ENCODE measurements around the gene EEF1G. TPM values are rescaled to one million over a fixed set of nuclear protein-coding genes. Genes with fewer than 3 reads are reported as not detected.

Gene EEF1G
- total RNA-seq, 1 donor from 2014 or later = 1,017 TPM

GRCh38 chr11:62535802-62536201 is 37.9 kb downstream of the EEF1G start:
- DNase-seq (ENCODE audit: low spot score) = no peak
- no peak for TF ChIP-seq CTCF (IDR thresholded peaks at IDR 0.05)
- Mint-ChIP-seq H3K27ac (ENCODE audit: unreplicated experiment) (no peak overlapping the region), H3K9me3 (ENCODE audit: low read depth) (no peaks in the 10 kb centered on the region), H3K4me1 (ENCODE audit: low read depth) (peaks cover 48% of the 10 kb centered on the region), H3K36me3 (ENCODE audit: low read depth) (peaks cover 38% of the 10 kb centered on the region), H3K4me3 (ENCODE audit: unreplicated experiment) (no peak overlapping the region), H3K27me3 (ENCODE audit: low read depth) (no peaks in the 10 kb centered on the region)

- Mint-ChIP-seq H3K27ac (ENCODE audit: unreplicated experiment) (no peak overlapping the region), H3K27me3 (ENCODE audit: low read depth) (no peaks in the 10 kb centered on the region), H3K4me3 (ENCODE audit: unreplicated experiment) (no peak overlapping the region), H3K36me3 (ENCODE audit: low read depth) (peaks cover 45% of the 10 kb centered on the region), H3K4me1 (ENCODE audit: low read depth) (peaks cover 40% of the 10 kb centered on the region), H3K9me3 (ENCODE audit: low read depth) (no peaks in the 10 kb centered on the region)
- no peak for DNase-seq (ENCODE audit: low spot score)
- TF ChIP-seq CTCF (IDR thresholded peaks at IDR 0.05) = no peak
Measured at GRCh38 chr11:62534779-62535545, 38.7 kb downstream of the EEF1G start.

GRCh38 chr11:62532096-62532495 is 41.6 kb downstream of the EEF1G start:
- Mint-ChIP-seq H3K36me3 (ENCODE audit: low read depth) (peaks cover 68% of the 10 kb centered on the region), H3K27ac (ENCODE audit: unreplicated experiment) (no peak overlapping the region), H3K4me3 (ENCODE audit: unreplicated experiment) (no peak overlapping the region), H3K9me3 (ENCODE audit: low read depth) (no peaks in the 10 kb centered on the region), H3K27me3 (ENCODE audit: low read depth) (no peaks in the 10 kb centered on the region), H3K4me1 (ENCODE audit: low read depth) (peaks cover 11% of the 10 kb centered on the region)
- no peak for DNase-seq (ENCODE audit: low spot score)
- TF ChIP-seq CTCF (IDR thresholded peaks at IDR 0.05) = no peak

GRCh38 chr11:62516736-62517371 is 56.8 kb downstream of the EEF1G start:
- no peak for TF ChIP-seq CTCF (IDR thresholded peaks at IDR 0.05)
- peaks cover 39% of the 10 kb centered on the region for H3K36me3 Mint-ChIP-seq (ENCODE audit: low read depth)
- peak overlapping the region; percentile 74 for H3K27ac Mint-ChIP-seq (ENCODE audit: unreplicated experiment)
- H3K27me3 Mint-ChIP-seq (ENCODE audit: low read depth) = no peaks in the 10 kb centered on the region
- no peak overlapping the region for H3K4me3 Mint-ChIP-seq (ENCODE audit: unreplicated experiment)
- DNase-seq (ENCODE audit: low spot score) = no peak
- no peaks in the 10 kb centered on the region for H3K9me3 Mint-ChIP-seq (ENCODE audit: low read depth)
- no peaks in the 10 kb centered on the region for H3K4me1 Mint-ChIP-seq (ENCODE audit: low read depth)

GRCh38 chr11:62514151-62514550 is 59.5 kb downstream of the EEF1G start:
- peaks cover 21% of the 10 kb centered on the region for H3K36me3 Mint-ChIP-seq (ENCODE audit: low read depth)
- no peaks in the 10 kb centered on the region for H3K9me3 Mint-ChIP-seq (ENCODE audit: low read depth)
- no peaks in the 10 kb centered on the region for H3K27me3 Mint-ChIP-seq (ENCODE audit: low read depth)
- H3K4me1 Mint-ChIP-seq (ENCODE audit: low read depth) = peaks cover 8% of the 10 kb centered on the region
- no peak for TF ChIP-seq CTCF (IDR thresholded peaks at IDR 0.05)
- H3K4me3 Mint-ChIP-seq (ENCODE audit: unreplicated experiment) = no peak overlapping the region
- no peak overlapping the region for H3K27ac Mint-ChIP-seq (ENCODE audit: unreplicated experiment)
- no peak for DNase-seq (ENCODE audit: low spot score)
